NCI-H226 (cell line): ENCODE results near the gene SCN9A.

Experiments used
- DNase-seq: peaks from one replicate; pipeline ENCODE4 v3.0.0-alpha.2; 2015

SCN9A gene

DNA sequence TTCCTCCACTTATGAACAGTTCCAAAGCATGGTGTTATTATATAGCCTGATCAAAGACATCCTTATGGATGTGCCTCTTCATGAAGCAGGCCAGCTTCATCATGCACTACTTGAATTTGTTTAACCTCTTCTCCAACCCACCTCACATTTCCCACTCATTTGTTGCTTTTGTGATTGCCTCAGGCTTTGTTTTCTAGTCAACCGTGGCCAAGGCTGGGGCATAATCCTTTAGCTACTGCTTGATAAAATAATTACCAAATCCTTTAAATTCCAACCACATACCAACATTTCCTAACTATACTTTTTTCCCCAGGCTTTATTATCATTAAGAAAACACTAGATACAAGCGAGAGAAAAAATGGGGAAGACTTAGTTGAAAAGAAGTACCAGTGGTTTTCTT is 208.3 kb downstream of the SCN9A start:
- DNase-seq: peak; percentile 79

DNA sequence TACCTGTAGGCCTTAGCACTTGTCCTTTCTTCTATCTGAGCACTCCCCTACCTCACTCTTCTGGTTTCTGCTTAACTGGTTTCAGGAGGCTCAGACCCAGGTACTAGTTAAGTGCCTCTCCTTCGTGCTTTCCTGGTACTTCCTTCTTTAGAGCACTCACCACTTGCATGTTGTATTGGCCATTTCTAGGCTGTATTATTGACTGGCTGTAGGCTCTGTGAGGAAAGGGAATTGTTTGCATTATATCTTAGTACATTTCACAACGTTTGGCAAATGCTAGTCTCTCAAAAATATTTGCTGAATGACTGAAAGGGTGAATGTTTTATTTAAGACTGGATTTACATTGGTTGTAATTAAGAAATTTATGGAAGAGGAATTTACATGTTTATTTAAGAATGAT is 212.0 kb downstream of the SCN9A start:
- DNase-seq: no peak

DNA sequence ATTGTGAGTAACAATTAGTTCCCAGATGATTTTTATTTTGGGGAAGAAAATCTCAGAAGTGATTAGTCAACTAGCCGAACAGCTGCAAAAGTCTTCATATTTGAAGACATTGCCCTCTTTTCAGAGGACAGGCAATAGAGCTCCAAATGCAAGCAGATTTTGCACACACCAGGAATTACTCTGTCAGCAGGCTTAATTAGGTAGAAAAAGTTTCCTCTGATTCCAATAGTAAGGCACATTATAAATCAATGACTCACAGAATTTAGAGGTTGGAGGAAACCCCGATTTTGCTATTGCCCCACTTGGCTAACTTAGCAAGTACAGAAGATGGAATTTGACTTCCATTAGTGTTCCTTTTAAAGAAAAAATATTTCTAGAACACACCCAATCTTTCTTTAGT is 217.2 kb downstream of the SCN9A start:
- no peak for DNase-seq

DNA sequence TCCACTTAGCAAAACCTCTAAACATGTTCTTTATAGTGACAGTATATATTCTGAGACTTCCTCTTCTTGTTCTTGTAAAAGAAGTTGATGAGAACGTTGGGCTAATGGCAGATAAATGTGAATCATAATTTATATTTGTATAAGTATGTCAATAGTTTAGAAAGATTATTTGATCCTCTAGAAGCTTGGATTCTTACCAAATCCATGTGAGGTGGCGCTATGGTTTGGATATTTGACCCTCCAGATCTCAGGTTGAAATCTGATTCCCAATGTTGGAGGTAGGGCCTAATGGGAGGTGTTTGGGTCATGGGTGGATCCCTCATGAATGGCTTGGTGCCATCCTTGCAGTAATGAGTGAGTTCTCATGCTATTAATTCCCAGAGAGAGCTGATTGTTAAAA is 218.2 kb downstream of the SCN9A start:
- DNase-seq: no peak

DNA sequence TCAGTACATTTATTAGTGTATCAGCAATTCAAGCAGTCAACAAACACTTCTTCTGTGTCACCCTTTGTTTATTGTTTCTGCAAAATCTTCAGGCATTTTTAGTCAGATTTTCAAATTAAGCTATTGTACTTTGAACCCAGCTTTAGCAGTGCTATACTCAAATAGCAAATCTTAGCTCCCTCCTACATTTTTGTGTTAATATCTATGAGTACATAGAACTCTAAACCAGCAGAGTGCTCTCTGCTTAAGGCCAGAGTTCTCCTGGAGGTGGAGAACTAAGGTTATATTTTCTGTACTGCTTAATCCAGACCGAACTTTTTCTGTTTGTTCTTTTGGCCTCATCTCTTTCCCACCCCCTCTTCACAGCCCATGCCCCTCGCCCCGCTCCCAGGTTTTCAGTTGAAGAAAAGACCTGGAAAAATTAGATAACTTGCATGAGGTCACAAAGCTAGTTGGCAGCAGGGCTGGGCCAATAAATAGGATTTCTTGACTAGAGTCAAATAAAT is 218.7 kb downstream of the SCN9A start:
- no peak for DNase-seq

DNA sequence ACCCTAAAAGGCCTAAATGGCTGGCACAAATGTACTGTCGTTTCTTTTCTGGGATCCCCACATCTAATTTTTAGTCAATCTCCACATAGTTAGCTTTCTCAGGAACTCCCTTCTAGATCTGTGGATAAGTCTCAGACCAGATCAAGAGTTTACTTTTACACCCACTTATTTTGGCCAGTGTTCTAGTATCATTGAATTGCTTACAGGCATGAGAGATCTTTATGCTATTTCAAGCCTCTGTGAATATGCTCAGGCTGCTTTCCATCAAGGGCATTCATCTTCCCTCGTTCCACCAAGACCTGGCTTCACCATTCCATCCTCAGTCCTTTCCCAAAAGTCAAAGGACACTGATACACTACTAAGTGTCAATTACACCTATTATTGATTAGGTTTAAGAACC is 220.2 kb downstream of the SCN9A start:
- DNase-seq: no peak

DNA sequence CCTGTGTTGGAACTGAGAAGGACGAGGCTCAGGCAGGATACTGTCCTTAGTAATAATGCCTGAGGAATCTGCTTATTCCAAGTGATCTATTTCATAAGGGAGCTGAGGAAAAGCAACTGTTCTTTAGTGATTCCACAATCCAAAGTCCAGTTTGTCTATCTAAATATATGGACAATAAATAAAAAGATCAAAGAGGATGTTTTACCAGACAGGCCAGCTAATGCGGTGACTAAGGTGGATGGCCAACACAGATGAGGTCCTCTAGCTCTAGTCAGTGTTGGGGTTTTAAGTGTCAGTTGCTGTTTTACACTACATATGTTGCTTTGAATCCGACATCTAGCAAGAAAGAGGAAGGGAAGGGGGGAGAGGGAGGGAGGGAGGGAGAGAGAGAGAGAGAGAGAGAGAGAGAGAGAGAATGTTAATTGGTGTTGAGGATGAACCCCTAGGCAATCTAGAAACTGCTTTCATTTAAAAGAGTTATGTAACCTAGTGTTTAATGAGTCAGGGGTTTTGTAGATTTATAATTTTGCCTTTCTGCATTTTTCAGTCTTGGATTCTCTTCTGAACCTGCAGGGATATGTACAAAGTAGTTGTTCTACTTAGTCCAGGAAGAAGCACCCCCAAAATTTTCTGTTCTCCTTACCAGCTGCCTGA is 220.9 kb downstream of the SCN9A start:
- DNase-seq: no peak

DNA sequence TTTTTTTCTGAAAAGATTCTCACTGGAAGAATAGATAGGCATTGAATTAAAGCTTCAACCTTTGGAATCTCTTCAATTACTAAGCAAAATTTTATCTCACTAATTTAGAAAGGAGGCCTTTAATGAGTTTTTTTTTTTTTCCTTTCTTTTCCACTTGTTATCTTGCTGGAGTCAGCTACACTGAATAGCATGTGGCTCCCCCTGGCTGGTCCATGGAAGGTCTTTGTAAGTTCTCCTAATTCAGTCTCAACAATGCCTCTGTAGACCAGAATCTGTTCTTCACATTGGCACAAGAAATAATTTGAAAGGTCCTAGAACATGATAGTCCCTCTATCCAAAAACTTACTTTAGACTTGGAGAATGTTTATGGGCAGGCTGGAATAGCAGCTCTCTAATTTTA is 223.7 kb downstream of the SCN9A start:
- DNase-seq: no peak

DNA sequence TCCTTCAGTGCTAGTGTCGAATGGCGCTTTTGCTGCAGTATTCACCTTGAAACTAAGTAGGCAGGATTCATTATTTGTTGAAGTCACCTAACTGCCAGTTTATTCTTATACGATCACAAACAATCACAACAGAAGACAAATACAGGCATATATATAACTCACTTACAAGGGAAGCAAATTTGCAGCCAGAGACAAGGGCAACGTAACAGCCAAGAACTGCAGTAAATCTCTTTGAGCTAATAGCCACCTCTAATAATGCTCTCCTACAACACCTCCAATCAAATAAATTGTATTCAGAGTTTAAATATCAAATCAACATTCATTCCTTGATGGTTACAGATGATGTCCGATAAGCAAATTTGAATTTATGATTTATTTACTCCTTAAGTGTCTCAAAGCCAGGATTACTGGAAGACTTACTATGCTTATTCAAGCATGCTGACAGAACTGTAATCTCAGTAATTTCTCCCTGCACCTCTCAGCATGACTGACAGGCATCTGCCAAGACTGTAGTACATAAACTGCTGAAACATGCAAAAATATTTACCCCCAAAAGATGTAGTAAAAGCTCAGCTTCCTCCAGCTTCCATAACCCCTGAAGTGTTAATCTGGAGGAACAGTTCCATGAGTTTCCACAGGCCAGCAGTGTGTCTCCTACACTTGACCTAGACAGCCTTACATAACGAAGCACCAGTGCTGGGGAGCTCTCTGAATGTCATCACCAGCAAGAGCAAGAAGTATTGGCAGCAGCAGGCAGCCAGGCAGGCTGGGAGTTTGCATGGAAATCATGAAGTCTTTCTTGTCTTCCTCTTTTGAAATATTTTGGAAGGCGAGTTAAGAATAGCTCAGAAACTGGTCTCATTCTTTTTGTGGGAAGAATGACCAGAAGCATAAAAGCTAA is 227.0 kb downstream of the SCN9A start:
- DNase-seq: no peak

DNA sequence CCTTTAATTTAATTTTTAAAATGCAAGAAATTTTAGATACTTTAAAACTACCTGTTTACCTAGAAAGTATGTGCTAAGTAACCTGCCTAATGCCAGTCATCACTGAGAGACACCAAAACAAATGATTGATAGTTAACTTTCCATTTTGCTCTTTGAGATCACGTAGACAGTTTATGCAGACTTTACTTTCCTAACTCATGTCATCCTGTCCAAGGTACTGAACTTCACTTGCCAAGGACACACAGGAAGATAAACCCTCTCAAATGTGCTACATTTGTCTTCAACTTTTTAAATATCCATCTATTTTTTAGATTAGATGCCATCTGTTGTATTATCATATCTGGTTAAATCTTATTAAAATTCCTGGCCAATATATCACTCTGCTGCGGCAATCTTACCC is 227.9 kb downstream of the SCN9A start:
- DNase-seq: no peak
